ENCODE measurements around the gene DPP10. TPM values are rescaled to one million over a fixed set of nuclear protein-coding genes. Genes with fewer than 3 reads are reported as not detected.

The DPP10 gene
- total and polyA plus RNA-seq, 9 donors = 0.12 to 5.9 (median 0.64) TPM; not detected in 3

DNA sequence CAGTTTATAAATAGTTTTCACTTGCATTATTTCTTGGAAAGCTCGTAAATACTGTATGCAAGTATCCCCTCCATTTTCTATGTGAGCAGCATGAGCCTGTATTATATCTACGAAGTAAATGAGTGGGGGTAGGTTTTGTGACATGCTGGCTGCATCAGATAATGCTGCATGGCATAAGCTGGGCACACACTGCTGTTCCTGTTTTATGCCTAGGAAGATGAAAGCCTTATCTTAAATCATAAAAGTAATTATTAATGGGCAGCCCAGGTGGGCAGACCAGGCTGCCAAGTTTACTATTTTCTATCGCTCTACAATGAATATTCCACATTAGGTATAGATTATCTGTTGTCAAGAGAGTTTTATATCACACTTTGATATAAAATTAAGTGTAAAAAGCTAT is 854.6 kb downstream of the DPP10 start:
- Histone ChIP-seq H3K36me3 (no peaks in the 10 kb centered on the region), H3K27ac (no peak overlapping the region), H3K4me3 (no peak overlapping the region), H3K27me3 (no peaks in the 10 kb centered on the region), H3K4me1 (ENCODE audit: insufficient read depth) (no peaks in the 10 kb centered on the region), H3K9me3 (no peaks in the 10 kb centered on the region)
- WGBS, 3 donors = 75 to 81% (median 77%) methylated on average over 3 of the region's 3 CpGs
- no peak for DNase-seq
- intact Hi-C loops (cut with DNase I) = no loop called here
- TF ChIP-seq EP300 (IDR thresholded peaks at IDR 0.05) (no peak), CTCF (IDR thresholded peaks at IDR 0.05) (no peak), POLR2A (IDR thresholded peaks at IDR 0.05) (no peak)

GRCh38 chr2:115299199-115299598 is 856.8 kb downstream of the DPP10 start:
- Histone ChIP-seq H3K4me1 (ENCODE audit: insufficient read depth) (no peaks in the 10 kb centered on the region), H3K9me3 (no peaks in the 10 kb centered on the region), H3K27ac (no peak overlapping the region), H3K36me3 (no peaks in the 10 kb centered on the region), H3K27me3 (no peaks in the 10 kb centered on the region), H3K4me3 (no peak overlapping the region)
- intact Hi-C loops (cut with DNase I) = no loop called here
- WGBS, 3 donors = 31 to 37% (median 33%) methylated on average over 2 of the region's 2 CpGs
- TF ChIP-seq EP300 (IDR thresholded peaks at IDR 0.05) (no peak), CTCF (IDR thresholded peaks at IDR 0.05) (no peak), POLR2A (IDR thresholded peaks at IDR 0.05) (no peak)
- DNase-seq = no peak

DNA sequence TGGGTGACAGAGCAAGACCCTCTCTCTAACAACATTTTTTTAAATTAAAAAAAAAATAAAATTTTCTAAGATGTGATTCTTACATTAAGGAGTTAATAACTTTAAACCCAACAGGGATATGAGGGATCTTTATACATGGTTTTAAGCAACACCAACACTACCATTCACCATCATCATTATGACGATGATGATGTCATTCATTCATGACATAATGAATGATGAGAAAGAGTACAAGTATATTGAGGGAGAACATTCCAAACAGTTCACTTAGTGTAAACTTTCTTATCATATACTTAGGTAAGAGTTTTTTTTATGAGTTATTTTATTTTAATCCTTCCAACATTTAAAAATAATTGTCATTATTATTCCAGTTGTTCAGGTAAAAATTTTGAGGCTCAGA is 863.3 kb downstream of the DPP10 start:
- intact Hi-C loops (cut with DNase I) = no loop called here
- TF ChIP-seq POLR2A (IDR thresholded peaks at IDR 0.05) = no peak
- TF ChIP-seq EP300 (IDR thresholded peaks at IDR 0.05) = no peak
- no peak for TF ChIP-seq CTCF (IDR thresholded peaks at IDR 0.05)
- Histone ChIP-seq H3K4me3 (no peak overlapping the region), H3K9me3 (no peaks in the 10 kb centered on the region), H3K27ac (no peak overlapping the region), H3K4me1 (ENCODE audit: insufficient read depth) (no peaks in the 10 kb centered on the region), H3K27me3 (no peaks in the 10 kb centered on the region), H3K36me3 (no peaks in the 10 kb centered on the region)
- WGBS, 3 donors = 79 to 88% (median 82%) methylated on average over 1 of the region's 1 CpG
- DNase-seq = no peak

GRCh38 chr2:115314119-115314518 is 871.7 kb downstream of the DPP10 start:
- TF ChIP-seq CTCF (IDR thresholded peaks at IDR 0.05) (no peak), POLR2A (IDR thresholded peaks at IDR 0.05) (no peak), EP300 (IDR thresholded peaks at IDR 0.05) (no peak)
- Histone ChIP-seq H3K27me3 (no peaks in the 10 kb centered on the region), H3K4me3 (no peak overlapping the region), H3K9me3 (no peaks in the 10 kb centered on the region), H3K4me1 (ENCODE audit: insufficient read depth) (no peaks in the 10 kb centered on the region), H3K36me3 (no peaks in the 10 kb centered on the region), H3K27ac (no peak overlapping the region)
- WGBS, 3 donors = 77 to 90% (median 78%) methylated on average over 4 of the region's 4 CpGs
- intact Hi-C loops (cut with DNase I) = no loop called here
- no peak for DNase-seq

DNA sequence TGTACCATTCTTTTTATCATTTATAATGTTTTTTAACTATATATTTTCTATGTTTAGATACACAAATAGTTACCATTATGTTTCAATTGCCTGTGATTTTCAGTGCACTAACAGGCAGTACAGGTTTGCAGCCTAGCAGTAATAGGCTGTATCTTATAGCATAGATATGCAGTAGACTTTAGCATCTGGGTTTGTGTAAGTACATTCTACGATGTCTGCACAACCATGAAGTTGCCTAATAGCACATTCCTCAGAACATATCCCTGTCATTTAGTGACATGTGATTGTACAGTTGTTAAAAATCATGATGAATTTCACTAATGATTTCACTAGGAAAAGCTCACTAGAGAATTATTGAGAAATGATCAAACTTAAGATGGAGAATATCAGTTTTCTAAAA is 884.6 kb downstream of the DPP10 start:
- DNase-seq = no peak
- Histone ChIP-seq H3K27ac (no peak overlapping the region), H3K4me3 (no peak overlapping the region), H3K36me3 (no peaks in the 10 kb centered on the region), H3K27me3 (no peaks in the 10 kb centered on the region), H3K4me1 (ENCODE audit: insufficient read depth) (no peaks in the 10 kb centered on the region), H3K9me3 (no peaks in the 10 kb centered on the region)
- 21 to 50% (median 31%) methylated on average over 1 of the region's 1 CpG for WGBS, 3 donors
- TF ChIP-seq CTCF (IDR thresholded peaks at IDR 0.05) (no peak), EP300 (IDR thresholded peaks at IDR 0.05) (no peak), POLR2A (IDR thresholded peaks at IDR 0.05) (no peak)
- intact Hi-C loops (cut with DNase I) = no loop called here
